COLO829 (cell line): ENCODE results near the gene GUCY1A2.

Experiments
- DNase-seq: peaks from one replicate; pipeline ENCODE4 v3.0.0; 2012; ENCODE audit warnings: low spot score

The GUCY1A2 gene

DNA sequence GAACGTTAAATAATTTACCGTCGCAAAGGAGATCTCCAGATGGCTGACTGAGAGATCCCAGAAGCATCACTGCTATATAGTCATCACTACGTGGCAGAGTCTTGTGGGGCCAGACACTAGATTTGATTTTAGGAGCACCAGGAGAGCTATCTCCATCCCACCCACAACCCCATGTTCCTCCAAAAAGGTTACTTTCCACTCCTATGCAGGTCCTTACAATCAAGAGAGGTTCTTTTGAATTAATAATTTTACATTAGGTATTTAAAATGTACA lies 19.4 kb downstream of the GUCY1A2 start:
- no peak for DNase-seq

DNA sequence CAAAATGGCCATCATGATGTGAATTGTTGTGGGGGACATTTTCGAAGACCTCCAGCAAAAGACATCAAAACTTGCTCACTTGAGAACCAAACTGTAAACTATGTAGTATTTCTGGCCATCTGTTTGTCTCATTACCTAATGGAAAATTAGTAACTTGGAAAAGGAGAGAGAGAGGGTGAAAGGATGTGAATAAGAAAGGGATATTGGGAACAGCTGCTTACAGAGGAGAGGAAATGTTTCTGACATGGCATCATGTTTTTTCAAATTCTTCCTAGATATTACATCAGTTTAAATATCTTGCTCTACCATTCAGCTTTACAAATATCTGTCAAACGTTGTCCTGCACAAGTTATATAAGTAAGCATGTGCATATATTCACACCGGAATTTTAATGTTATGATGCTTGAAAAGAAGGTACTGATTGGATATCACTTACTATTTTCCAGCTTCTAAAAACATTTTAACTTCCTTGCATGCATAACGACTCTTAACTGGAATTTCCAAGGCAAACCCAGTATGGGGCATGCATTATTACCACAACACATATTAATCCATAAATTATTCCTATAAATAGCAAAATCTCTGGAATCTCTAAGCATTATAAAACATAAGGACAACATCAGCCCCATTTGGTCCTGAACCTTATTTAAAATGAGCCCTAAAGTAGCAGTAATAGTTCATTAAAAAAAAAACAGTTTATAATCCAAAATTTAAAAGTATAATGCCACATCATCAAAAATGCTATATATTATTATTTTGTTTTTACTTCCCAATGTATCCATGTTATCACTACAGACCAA lies 20.0 kb downstream of the GUCY1A2 start:
- no peak for DNase-seq

DNA sequence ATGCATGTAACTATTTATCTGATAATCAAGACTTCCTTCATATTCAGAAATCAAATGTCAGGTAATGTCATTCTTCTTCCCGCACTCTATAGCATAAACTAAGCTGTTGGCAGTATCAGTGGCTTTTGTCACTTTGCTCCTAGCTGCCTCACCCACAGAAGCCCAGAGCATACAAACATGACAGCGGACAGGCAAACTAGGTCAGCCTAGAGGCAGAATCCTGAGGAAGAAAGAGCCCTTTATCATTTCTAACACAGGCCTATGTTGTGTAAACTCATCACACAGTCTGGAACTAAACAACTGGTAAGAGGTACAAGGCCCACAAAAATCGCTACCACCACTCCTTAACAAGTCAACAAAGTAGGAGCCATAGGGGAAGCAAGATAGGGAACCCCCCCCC lies 21.0 kb downstream of the GUCY1A2 start:
- DNase-seq = no peak

DNA sequence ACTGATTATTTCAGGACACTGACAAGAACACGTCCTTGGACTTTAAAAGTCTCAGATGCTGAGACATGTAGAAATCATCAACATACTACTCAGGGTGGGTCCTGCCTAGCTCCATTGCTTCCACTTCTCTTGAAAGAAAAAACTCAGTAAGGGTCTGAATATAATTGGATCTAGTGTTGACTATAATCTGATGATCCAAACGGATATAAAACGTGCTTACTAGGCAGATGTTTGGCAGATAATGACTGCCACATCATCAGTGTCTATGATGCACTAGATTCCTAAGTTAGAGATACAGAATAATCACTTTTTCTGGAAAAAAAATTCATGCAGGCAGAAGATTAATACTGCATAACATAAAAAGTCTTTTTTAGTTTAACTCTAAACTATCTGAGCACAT lies 21.6 kb downstream of the GUCY1A2 start:
- DNase-seq = no peak

DNA sequence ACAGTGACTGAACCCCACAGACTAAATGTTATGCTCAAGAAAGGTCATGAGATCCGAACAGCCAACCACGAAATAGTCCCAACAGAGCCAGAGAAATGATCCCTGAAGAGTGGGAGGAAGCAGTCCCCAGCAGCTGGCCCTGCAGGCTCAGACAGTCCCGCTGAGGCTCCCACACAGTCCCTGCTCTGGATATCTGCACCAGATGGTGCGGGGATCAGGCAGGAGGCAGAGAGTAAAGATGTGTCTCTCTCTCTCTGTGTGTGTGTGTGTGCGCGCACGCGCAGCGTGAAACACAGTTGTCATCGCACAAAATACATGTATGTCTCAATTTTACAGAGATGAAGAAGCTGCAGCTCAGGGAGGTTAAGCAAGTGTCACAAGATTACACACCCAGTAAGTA lies 27.9 kb downstream of the GUCY1A2 start:
- DNase-seq = no peak

DNA sequence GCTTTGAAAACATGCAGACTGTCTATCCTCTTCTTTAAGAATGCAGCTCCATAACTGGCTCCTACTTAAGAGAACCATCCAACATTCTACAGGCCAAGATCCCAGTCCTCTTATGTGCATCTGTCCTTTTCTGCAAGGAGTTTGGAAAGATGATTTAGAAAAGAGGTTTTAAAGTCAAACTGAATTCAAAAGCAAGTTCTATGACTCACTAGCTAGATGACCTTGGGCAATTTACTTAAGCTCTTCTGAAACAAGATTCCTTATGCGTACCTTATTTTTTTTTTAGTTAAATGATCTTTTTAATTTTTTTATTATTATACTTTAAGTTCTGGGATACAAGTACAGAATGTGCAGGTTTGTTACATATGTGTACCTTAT lies 29.2 kb downstream of the GUCY1A2 start:
- no peak for DNase-seq

DNA sequence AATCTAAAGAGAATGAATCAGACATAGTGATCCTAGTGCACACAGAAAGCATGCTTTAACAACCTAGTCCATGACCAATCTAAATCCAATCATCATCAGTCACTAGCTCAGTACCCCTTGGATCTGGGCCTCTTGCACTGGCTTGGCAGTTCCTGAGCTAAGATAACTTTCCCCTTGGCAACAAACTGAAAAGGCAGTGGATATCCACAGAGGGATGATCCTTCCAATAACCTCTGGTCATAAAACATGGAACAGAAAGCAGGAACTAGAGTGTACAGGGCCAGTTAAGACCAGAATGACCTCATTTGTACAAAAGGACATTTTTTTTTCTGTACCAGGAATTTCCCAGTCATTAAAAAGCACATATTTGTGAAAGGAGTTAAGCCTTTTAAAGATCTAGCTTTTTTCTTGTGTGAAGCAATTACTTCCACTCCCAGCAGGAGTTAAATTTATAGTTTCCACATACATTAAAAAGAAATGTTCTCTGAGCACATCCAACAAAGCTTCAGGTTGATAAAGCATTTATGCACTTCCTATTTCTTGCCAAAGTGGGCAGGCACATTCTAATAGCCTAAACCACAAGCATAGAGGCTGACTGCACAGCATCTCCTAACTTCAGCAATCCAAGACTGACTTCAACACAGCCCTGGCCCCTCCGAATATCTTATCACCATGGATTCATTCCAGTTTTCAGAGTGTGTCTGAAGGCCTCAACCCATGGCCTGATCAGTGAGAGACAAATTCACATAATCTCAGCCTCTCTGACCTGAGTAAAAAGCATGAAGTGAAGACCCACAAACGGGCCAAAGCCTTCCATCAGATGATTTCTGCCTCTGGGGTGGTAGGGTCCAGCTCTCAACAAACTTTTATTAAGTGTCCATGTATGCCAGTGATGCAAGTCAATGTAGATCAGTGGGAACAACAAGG lies 29.9 kb downstream of the GUCY1A2 start:
- no peak for DNase-seq

DNA sequence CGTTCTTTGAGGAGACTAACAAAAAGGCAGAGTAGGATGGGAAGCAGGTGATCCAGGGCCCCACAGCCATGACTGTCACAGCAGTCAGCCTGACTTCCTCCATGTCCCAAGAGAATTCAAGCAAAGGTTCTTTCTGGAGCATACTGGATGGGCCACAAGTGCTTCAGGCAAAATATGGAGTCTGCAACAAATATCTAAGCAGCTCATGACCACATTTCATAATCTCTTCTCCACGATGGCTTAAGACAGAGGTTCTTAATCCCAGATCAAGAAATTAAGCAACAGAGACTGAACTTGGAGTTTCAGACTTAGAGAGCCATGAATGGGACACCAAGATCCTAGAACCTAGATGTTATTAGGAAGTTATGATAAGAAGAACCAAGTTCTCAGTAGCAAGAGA lies 31.6 kb downstream of the GUCY1A2 start:
- DNase-seq = no peak

DNA sequence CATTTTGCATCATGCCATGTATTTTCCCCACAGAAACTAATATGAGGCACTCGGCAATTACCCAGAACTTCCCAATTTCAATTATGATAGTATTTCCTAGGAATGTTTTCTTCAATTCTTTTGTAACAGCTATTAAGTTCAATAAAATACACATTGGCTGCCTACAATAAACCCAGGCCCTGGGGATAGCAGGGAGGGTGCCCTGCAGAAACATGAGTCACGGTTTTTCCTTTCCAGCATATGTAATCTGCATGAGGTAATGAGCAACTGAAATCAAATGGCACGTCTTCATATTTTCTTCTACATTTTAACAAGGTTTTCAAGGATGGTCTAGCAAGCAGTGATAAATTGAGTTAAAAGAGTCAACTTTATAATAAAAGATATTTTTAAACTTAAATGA lies 32.0 kb downstream of the GUCY1A2 start:
- DNase-seq = no peak

DNA sequence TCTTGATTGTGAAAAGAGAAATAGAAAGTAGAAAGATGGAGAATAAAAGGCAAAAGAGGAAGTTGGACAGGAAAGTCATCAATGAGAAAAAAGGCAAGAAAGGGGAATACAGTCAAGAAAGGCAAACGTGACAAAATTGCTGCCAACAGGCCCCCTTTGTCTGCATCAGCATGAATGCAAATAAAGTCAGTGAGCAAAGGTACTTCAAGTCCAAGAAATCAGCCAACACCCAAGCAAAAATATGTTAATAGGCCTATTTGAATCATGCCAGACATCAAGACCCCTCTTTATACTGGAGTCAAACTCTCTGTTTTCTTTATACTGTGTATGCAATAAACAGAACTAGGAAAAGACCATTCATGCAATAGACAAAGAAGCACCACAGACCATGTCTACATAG lies 34.3 kb downstream of the GUCY1A2 start:
- no peak for DNase-seq

DNA sequence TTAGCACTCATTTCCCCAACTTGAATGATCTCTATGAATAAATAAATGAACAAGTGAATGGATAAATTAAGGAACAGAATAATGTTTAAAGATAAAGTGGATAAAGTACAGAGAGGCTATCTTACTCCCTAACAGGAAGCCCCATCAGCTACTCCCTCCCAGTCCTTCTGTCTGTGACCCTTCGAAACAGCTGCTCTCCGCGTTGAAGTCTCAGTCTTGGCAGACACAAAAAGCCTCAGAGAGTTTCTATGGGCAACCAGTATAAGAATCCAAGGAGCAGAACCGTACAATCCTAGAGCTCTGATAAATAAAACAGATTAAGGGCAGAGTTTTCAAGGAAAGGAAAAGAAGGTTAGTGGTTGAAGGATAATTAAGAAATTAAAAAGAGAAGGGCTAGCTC lies 35.0 kb downstream of the GUCY1A2 start:
- no peak for DNase-seq

DNA sequence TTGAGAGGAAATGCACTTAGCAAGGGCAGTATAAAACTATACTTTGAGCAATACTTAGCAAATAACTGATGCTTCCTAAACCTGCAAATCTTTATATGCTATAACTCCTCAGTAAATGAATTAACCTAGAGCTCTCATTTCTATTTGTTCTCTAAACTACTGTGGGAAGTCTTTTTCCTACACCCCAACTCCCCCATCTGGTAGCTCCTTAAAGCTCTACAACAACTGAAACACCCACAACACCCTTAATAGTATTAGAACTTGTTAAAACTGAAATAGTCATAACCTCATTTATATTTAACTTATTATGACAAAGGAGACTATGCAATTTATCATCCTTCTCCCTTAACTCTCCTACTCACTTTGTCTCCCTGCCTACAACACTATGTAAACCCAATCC lies 43.4 kb downstream of the GUCY1A2 start:
- no peak for DNase-seq

DNA sequence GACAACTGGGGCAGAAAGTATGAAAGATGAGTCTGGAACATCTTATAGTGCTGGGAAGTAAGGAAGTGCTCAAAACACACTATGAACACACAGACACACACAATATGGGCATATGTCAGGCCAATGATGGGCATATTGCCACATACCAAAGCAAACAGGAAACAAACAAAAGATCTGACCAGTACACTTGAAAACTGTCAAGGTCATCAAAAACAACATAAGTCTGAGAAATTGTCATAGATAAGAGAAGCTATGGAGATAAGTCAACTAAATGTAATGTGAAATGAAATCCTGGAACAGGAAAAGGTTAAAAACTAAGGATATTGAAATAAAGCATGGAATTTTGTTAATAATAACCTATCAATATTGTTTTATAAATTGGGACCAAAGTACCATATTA lies 46.4 kb downstream of the GUCY1A2 start:
- DNase-seq = no peak

DNA sequence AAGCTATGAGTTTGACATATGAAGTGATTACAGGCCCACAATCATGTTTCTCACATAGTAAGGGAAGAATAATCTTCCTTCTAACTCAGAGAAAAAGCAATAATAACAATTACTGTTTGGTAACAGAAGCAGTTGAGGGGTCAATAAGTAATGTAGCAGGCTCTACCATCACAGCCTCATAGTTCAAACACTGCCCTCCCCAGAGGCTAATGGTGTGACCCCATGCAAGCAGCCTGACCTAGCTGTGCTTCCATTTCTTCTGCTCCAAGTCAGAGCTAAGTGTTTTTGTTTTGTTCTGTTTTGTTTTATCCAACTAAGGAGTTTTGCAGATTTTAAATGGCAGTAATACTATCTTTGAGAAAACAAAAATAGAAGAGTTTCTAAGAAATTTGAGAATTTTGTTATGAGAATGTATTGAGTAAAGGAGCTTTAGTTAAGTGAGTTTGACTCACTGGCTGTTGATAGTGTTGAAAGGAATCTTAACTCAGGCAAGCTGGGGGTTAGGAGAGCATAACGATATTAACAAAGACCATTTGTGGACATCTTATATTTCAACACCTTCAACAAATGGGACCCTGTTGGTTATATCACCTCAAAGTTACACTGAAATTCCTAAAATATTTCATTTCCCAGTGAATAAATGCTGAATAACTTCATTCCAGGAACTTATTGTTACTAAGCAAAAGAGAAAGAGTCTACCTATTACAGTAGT lies 48.5 kb downstream of the GUCY1A2 start:
- DNase-seq = no peak

DNA sequence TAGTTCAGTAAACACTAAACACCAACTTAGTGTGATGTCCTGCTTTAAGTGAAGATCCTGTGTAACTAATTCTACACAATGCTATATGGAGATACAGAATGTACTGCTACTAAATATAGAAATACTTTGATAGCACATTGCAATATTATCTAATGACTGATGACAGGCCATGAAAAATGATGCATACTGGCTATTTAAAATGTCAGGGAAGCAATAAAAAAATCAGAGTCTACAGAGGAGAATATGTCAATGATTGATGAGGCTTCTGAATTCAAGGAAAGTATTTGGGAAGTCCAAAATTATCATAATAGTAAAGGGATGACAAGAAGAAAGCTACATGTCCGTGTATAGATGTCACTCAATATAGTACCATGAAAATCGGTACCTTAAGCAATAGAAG lies 55.3 kb downstream of the GUCY1A2 start:
- no peak for DNase-seq

DNA sequence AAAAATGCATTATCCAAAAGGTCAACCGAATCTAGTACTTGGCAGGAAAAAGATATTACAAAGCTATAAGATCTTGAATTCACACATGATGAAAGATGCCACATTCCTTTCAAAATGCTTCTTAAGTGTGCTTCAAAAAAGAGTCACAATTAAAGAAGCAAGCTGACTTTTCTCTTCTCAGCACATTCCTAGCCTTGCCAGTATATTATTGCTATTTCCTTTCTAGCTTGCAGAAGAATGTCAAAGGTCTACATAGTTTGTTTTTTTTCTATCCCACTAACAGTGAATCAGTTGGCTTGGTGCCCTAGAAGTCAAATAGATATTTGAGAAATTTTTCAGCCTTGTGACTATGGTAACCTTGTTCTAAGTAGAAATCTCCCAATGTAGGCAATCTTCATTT lies 56.8 kb downstream of the GUCY1A2 start:
- peak; percentile 18 for DNase-seq

DNA sequence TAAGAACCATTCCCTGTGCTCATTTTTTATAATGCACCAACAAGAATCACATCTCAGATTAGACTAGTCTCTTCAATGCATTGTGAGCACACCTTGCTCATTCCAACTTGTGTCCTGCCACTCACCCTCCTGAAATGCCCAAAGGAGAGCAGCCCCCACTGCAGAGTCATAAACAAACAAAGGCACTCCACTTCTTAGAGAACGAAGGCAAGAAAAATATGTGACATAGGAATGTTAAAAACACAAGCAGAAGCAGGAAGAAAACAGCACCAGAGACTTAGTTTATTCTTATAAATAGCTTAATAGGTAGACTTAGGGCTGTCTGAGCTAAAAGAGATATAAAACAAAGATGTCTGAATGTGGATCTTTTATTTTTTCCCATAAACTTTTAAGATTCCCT lies 57.2 kb downstream of the GUCY1A2 start:
- no peak for DNase-seq

DNA sequence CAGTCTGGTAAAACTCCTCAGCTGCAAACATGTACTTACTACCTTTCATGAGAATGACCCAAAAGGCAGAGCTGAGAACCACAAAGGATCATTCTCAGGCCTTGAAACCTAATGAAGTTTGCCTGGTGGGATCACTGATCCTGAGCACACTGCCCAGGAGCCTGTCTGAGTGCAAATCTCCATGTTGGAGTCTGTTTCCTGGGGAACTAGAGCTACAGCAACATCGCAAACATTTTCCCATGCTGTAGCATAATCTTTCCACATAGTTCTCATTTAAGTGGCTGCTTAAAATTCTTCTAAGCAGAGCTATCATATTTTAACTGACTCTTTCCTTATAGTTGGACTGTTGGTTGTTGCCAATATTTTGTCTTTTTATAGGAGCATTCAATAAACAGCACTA lies 58.5 kb downstream of the GUCY1A2 start:
- DNase-seq = no peak

DNA sequence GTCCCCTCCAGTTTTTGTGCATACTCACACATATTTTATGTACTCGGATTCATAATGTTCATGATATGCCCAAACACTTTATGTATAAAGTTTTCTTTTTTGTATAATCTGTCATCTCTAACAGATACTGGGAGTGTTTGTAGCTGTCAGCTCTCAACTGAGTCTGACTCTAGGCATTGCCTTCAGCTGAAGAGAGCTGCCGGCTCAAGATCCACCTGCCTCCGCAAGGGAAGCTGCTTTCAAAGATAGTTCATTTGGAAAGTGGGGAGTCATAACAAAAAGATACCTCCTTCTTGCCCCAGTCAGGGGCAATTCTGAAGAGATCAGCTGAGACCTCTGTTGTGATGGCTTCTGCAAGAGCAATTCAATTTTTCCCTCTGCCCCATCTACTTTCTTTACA lies 58.9 kb downstream of the GUCY1A2 start:
- DNase-seq = no peak

DNA sequence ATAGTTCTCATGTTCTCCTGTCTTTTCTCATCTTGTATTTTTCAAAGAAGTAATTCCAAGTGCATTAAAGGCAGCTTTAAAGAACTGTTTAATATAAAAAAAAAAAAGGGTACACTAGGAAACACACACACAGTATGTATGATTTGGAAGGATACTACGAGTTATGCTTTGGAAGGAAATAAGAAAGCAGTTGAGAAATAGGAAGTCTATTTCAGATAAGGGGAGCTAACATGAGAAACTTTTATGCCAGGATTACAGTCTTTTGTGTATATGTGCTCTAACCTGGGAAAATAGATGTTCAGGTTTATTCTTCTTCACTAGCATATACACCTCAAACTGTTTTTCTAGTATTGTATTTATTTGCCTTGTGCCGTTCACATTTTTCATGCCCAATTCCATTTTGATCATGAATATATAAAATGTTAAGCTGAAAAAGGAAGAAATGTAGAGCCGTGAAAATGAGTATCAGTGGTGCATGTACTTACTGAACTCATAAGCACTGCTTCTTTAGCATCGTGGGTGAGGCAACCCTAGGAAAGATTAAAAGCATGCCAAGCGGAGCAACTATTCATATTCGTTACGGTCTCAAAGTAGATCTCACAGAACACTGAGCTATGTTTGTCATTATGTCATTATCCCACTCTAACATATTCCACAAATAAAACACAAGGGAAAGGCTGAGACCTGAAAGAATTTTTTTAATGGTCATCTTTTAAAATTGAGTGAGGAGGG lies 59.6 kb downstream of the GUCY1A2 start:
- DNase-seq = no peak

DNA sequence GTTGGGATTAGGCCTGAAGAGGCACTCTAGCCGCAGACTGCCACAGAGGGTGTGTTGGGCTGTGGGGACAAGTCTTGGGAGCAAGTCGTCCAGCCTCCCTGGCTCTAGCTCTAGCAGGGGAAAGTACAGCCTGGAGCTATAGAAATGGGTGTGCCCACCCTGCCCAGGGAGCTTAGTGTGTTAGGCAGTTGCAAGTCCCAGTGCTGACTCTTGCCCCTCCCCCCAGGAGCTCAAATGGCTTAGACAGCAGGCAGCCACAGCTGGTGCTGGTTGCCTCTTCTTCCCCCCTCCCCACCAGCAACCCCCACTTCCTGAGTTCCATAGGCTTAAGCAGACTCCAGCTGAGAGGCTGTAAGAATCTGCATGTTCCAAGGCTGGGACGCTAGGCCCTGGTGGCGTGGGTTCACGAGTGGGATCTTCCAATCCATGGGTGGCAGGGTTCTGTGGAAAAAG lies 61.2 kb downstream of the GUCY1A2 start:
- no peak for DNase-seq

DNA sequence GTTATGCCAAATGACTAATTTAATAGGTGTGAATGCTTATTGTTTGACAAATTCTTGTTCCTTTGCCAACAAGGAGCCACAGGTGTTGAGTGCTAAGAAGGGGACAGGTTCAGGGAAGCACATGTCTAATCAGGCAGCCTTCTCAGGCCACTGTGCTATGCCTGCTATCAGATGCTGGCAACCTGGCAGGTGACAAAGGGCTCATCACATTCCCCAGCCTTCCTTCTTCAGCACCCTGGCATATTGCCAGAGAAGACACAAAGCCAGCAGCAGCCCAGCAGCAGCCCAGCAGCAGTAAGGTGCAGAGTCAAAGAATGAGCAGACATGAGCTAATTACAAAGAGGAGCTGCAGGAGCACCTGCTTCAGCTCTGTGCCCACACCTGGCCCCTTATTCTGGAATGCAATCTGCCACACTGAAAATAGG lies 68.2 kb downstream of the GUCY1A2 start:
- no peak for DNase-seq
